ENCODE data around the gene USF2. TPM values are rescaled to one million over a fixed set of nuclear protein-coding genes. Genes with fewer than 3 reads are reported as not detected.

The USF2 gene
- polyA plus RNA-seq, 1 donor from 2014 or later: 107 TPM

GRCh38 chr19:35264268-35265125, 4.3 kb upstream of the USF2 start:
- no peak overlapping the region for H3K4me2 ChIP-seq (ENCODE audit: low read length)
- H3K27ac ChIP-seq (ENCODE audit: low read length): no peak overlapping the region
- no peak overlapping the region for H2AFZ ChIP-seq (ENCODE audit: low read depth, low read length)
- H3K9me3 ChIP-seq (ENCODE audit: low read length): no peaks in the 10 kb centered on the region
- H3K36me3 ChIP-seq (ENCODE audit: insufficient read depth, low read length): no peaks in the 10 kb centered on the region
- H3K79me2 ChIP-seq (replicated peaks; ENCODE audit: insufficient read depth, low read length): peaks cover 6% of the 10 kb centered on the region
- no peaks in the 10 kb centered on the region for H3K27me3 ChIP-seq (ENCODE audit: insufficient read depth, low read depth, low read length)
- H4K20me1 ChIP-seq (ENCODE audit: insufficient read depth): no peaks in the 10 kb centered on the region
- H3K9ac ChIP-seq (ENCODE audit: low read length): no peak overlapping the region
- no peaks in the 10 kb centered on the region for H3K9me2 ChIP-seq (ENCODE audit: insufficient read depth, low read length)
- H3F3A ChIP-seq (ENCODE audit: insufficient read depth, low read length, poor library complexity, severe bottlenecking): no peaks in the 10 kb centered on the region
- no peak overlapping the region for H3K4me3 ChIP-seq (ENCODE audit: low read length)
- TF ChIP-seq RAD21 (conservative IDR thresholded peaks at IDR 0.05) (no peak), CTCF (IDR thresholded peaks at IDR 0.05; ENCODE audit: poor library complexity, severe bottlenecking) (no peak), POLR2AphosphoS5 (IDR thresholded peaks at IDR 0.05) (no peak), MXI1 (conservative IDR thresholded peaks at IDR 0.05; ENCODE audit: poor library complexity, severe bottlenecking) (no peak), EP300 (conservative IDR thresholded peaks at IDR 0.05; ENCODE audit: poor library complexity, severe bottlenecking) (no peak), EZH2 (IDR thresholded peaks at IDR 0.05; ENCODE audit: borderline replicate concordance, insufficient read depth, low read length, poor library complexity, severe bottlenecking) (no peak), TAF1 (IDR thresholded peaks at IDR 0.05; ENCODE audit: low read depth) (no peak), REST (IDR thresholded peaks at IDR 0.05; ENCODE audit: borderline replicate concordance) (no peak), SMC3 (conservative IDR thresholded peaks at IDR 0.05; ENCODE audit: poor library complexity) (no peak)

GRCh38 chr19:35265126-35265899, 3.4 kb upstream of the USF2 start:
- TF ChIP-seq SMC3 (conservative IDR thresholded peaks at IDR 0.05; ENCODE audit: poor library complexity) (no peak), POLR2AphosphoS5 (IDR thresholded peaks at IDR 0.05) (no peak), CTCF (IDR thresholded peaks at IDR 0.05; ENCODE audit: poor library complexity, severe bottlenecking) (no peak), TAF1 (IDR thresholded peaks at IDR 0.05; ENCODE audit: low read depth) (no peak), REST (IDR thresholded peaks at IDR 0.05; ENCODE audit: borderline replicate concordance) (no peak), EP300 (conservative IDR thresholded peaks at IDR 0.05; ENCODE audit: poor library complexity, severe bottlenecking) (no peak), EZH2 (IDR thresholded peaks at IDR 0.05; ENCODE audit: borderline replicate concordance, insufficient read depth, low read length, poor library complexity, severe bottlenecking) (no peak), RAD21 (conservative IDR thresholded peaks at IDR 0.05) (no peak), MXI1 (conservative IDR thresholded peaks at IDR 0.05; ENCODE audit: poor library complexity, severe bottlenecking) (no peak)
- H3K4me3 ChIP-seq (ENCODE audit: low read length): no peak overlapping the region
- no peaks in the 10 kb centered on the region for H4K20me1 ChIP-seq (ENCODE audit: insufficient read depth)
- no peak overlapping the region for H3K4me2 ChIP-seq (ENCODE audit: low read length)
- no peak overlapping the region for H3K9ac ChIP-seq (ENCODE audit: low read length)
- H3K9me2 ChIP-seq (ENCODE audit: insufficient read depth, low read length): no peaks in the 10 kb centered on the region
- no peaks in the 10 kb centered on the region for H3K9me3 ChIP-seq (ENCODE audit: low read length)
- H3K36me3 ChIP-seq (ENCODE audit: insufficient read depth, low read length): no peaks in the 10 kb centered on the region
- H3K27ac ChIP-seq (ENCODE audit: low read length): no peak overlapping the region
- no peaks in the 10 kb centered on the region for H3K27me3 ChIP-seq (ENCODE audit: insufficient read depth, low read depth, low read length)
- no peaks in the 10 kb centered on the region for H3F3A ChIP-seq (ENCODE audit: insufficient read depth, low read length, poor library complexity, severe bottlenecking)
- no peak overlapping the region for H2AFZ ChIP-seq (ENCODE audit: low read depth, low read length)
- peaks cover 6% of the 10 kb centered on the region for H3K79me2 ChIP-seq (replicated peaks; ENCODE audit: insufficient read depth, low read length)

Data from neural cell (in vitro differentiated cells).